HL-60/S4 treated with phorbol 12-myristate 13-acetate at 8.2 ng/mL for 4 days and 3 days (cell line): ENCODE measurements around the gene BABAM1.

Experiments
- in situ Hi-C: fragments of 300-500 bp; cut with MboI; formaldehyde crosslinking; loops from 2 replicates; pipeline ENCODE4 v1.15.0; 2022; ENCODE audit warnings: low sequenced_read_pairs

BABAM1 gene

GRCh38 chr19:17266975-17267788, at the start of gene BABAM1:
BABAM1 (plus strand) TSS chr19:17267443; CDS start chr19:17268807, 1,364 bp downstream.
- in situ Hi-C loops: no loop called here

- in situ Hi-C loops: no loop called here
Observed at GRCh38 chr19:17219286-17219685, 48.0 kb upstream of the BABAM1 start.

- in situ Hi-C loops: no loop called here
Observed at GRCh38 chr19:17220207-17220758, 47.0 kb upstream of the BABAM1 start.

DNA sequence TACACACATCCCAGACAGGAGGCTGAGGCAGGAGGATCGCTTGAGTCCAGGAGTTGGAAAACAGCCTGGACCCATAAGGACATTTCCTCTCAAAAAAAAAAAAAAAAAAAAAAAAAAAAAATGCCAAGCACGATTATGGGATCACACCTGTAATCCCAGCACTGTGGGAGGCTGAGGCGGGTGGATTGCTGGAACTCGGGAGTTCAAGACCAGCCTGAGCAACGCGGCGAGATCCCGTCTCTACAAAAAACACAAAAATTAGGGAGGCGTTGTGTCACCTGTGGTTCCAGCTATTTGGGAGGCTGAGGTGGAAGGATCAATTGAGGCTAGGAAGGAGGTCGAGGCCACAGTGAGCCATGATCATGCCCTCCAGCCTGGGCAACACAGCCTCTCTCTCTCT, 42.2 kb upstream of the BABAM1 start:
- in situ Hi-C loops: no loop called here

- in situ Hi-C loops: no loop called here
Observed at GRCh38 chr19:17226002-17226933, 41.0 kb upstream of the BABAM1 start, which contains the start of gene OCEL1. OCEL1 (plus strand) TSS chr19:17226226; CDS start chr19:17226248, 22 bp downstream.

GRCh38 chr19:17227798-17228367, 39.4 kb upstream of the BABAM1 start:
- in situ Hi-C loops: no loop called here

GRCh38 chr19:17229890-17230289, 37.4 kb upstream of the BABAM1 start:
- in situ Hi-C loops: no loop called here

DNA sequence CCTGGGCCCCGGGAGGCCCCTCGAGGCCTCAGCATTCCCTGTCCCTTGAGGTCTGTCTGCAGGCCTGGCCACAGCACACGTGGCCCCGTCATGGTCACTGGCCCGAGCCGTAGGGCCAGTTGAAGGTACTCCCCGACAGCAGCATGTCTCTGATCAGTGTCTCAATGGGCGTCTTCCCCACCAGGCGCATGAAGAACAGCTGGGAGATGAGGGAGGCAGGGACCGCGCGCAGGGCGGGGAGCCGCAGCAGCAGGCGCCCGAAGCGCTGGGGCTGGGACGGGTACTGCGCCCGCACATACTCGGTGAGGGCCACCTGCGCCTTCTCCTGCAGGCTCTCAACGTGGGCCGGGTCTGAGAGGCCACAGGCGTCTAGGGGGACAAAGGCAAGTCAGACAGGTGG, 35.0 kb upstream of the BABAM1 start:
- in situ Hi-C loops: no loop called here

GRCh38 chr19:17234911-17235299, 32.3 kb upstream of the BABAM1 start:
- in situ Hi-C loops: no loop called here

- in situ Hi-C loops: no loop called here
Observed at GRCh38 chr19:17235300-17235970, 31.8 kb upstream of the BABAM1 start.

DNA sequence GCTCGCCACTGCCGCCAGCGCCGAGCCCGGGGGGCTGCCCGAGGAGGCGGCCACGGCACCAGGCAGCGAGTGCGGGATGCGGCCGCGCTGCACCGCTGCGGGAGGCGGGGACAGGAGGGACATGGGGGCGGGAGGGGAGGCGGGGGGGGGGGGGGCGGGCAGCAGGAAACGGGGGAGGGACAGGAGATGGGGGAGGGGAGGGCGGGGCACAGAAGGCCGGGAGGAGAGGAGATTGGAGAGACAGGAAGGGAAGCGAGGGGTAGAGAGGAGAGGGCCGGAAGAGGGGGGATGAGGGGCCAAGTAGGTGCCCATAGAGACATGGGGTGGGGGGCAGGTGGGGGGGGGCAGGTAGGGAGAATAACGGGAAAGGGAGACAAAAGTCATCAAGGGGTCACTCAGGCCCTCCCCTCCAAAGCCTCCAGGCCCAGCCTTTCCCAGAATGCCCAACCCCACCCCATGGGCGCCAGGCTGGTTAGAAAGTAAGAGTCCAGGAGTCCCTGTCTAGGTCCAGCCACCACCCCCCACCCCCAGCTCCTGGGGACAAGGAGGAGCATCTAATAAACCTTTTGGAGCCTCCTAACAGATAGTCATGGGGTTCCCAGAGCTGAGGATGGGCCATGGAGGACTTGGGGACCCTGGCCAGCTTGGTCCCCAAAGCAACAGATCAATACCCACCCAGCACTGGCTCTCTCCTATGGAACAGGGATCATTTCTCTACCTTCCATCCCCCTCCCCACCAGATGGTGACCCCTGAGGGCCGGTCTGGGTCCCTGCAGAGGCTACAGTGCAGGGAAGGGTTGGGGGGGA, 31.1 kb upstream of the BABAM1 start:
- in situ Hi-C loops: no loop called here

DNA sequence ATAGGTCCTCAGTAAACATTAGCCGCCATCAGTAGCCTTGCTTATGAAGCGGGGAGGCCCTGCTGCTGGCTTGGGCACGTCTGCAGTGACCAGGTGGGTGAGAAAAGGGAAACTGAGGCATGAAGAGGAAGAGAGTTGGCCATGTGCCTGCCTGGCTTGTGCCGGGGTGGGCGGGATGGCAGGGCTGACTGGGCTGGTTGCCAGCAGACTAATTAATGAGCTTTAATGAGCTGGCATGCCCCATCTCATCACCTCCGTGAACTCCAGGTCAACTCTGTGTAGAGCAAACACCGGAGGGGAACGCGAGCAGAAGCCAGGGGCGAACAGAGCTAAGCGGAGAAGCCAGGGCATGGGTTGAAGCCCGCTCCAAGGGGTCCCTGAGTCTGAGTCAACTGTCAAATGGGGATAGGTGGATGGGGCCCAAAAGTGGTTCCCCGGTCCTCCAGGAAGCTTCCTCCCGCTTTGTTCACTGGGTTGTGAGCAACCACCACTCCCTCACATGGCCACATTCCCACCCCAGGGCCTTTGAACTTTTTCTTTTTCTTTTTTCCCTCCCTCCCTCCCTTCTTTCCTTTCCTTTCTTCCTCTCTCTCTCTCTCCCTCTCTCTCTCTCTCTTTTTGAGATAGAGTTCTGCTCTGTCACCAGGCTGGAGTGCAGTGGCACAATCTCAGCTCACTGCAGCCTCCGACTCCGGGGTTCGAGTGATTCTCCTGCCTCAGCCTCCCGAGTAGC, 30.3 kb upstream of the BABAM1 start:
- in situ Hi-C loops: no loop called here

DNA sequence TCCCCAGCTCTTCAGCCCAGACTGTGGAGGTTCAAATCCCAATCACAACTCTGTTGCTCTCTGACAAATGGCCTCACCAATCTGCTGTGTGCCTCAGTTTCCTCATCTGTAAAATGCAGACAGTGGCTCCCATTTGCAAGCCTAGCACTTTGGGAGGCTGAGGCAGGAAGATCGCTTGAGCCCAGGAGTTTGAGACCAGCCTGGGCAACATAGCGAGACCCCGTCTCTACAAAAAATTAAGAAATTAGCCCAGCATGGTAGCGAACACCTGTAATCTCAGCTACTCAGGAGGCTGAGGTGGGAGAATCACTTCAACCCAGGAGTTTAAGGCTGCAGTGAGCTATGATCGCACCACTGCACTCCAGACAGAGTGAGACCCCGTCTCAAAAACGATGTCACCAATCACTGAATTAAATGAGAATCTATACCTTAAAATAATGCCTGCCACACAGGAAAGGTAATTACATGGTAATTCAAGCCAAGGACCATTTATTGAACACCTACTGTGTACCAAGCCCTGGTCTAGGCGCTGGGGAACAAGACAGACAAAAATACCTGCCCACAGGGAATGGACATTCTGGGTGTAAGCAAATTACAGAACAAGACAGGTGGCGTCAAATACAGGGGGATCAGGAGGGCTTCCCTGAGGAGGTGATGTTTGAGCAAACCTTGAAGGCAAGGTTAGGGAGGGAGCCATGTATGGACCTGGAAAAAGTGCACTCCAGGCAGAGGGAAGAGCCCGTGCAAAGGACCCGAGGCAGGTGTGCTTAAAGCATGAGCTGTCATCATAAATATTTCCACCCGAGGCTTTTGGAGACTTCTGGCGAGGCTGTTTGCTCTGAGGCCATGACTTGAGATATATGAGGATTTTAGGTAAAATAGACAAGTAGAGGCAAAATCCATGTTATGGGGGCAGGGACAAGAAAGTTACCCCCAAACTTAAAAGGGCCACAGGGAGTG, 29.2 kb upstream of the BABAM1 start:
- in situ Hi-C loops: no loop called here

GRCh38 chr19:17240062-17240752, 27.0 kb upstream of the BABAM1 start:
- in situ Hi-C loops: no loop called here

GRCh38 chr19:17240826-17241399, 26.3 kb upstream of the BABAM1 start:
- in situ Hi-C loops: no loop called here

GRCh38 chr19:17242431-17243208, 24.6 kb upstream of the BABAM1 start:
- in situ Hi-C loops: no loop called here
